Colon (tissue), 2 donors: Measurements from ENCODE around the gene ALG1L2.
"Not testable (repeated sequence)": the region's sequence is repeated elsewhere in the genome, so short reads cannot be mapped to it uniquely, and the experiment has no call there.

ENCODE experiments used
- FAIRE-seq: peaks from 2 replicates; lab custom pipeline; 2012; peaks lifted over from hg19 to GRCh38; lab: Jason Lieb, UNC
- donor health status: control.
- donor health status: control.

ALG1L2 gene, protein sequence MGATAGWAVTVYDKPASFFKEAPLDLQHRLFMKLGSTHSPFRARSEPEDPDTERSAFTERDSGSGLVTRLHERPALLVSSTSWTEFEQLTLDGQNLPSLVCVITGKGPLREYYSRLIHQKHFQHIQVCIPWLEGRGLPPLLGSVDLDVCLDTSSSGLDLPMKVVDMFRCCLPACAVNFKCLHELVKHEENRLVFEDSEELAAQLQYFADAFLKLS

DNA sequence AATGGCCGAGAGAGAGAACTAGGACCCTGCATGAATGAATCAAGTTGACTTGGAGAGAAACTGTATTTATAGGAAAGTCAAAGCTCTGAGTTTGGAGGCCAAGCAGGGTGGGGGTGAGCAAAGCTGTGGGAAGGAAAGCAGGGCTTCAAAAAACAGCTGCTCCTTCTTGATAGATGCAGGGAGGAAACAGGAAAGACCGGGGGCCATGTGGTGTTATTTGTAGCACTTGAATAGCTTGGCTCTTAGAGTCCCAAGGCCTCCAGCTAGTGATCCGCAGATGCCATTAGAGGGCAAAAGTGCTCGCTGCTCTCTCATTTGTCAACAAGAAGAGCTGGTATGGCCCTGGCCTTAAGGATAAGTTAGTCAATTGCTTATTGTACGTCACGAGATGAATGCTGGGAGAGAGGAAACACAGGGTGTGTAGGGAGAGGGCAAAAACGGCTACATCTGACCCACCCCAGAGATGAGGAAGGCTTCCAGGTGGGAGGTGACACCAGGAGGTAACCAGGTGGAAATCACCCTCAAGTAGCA, at the start of gene ALG1L2:
TSS of gene ALG1L2 (plus strand) at position 481 of the 531 bp plus-strand sequence. CDS start 186 bp downstream, outside the sequence.
- no peak for FAIRE-seq

DNA sequence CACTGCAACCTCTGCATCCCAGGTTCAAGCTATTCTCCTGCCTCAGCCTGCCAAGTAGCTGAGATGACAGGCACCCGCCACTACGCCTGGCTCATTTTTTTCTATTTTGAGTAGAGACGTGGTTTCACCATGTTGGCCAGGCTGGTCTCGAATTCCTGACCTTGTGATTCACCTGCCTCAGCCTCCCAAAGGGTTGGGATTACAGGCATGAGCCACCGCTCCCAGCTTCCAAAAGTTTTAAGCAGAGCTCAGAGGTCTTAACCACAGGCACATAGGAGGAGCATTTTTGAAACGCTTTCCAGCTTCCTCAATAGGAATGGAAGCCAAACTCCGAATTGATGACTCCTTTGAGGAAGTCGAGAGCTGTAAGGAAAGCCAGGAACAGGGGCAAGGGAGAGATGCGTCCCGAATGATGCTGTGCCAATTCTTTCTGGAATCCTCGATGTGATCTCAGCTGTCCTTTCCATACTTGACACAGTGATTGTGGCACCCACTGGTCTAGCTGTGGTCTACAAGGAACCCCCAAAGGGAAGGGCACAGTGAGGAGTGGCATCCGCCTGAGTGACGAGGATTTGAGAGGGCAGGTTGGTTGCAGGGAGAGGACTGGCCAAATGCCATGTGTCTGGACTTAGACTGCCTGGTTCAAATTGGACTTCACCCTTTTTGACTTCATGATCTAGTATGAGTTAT, 44.4 kb upstream of the ALG1L2 start:
- FAIRE-seq: not testable (repeated sequence)

DNA sequence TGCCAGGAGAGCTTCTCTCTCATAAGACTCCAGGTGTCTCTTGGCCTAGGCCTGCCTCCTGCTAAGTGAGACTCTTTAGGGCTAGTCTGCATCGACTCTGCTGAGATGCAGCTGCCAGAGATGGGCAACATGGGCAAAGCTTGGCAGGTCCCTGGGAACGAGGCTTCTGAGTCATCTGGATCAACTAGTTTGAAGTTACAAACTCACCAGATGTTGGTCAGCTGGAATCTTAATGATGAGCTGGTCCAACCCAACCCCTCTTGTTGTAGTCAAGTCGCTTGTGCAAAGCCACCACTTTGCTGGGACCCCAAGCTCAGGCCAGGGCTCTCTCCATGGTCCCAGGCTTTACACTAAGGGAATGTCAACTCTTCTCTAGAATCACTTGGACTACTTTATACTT, 38.9 kb upstream of the ALG1L2 start:
- FAIRE-seq: not testable (repeated sequence)

DNA sequence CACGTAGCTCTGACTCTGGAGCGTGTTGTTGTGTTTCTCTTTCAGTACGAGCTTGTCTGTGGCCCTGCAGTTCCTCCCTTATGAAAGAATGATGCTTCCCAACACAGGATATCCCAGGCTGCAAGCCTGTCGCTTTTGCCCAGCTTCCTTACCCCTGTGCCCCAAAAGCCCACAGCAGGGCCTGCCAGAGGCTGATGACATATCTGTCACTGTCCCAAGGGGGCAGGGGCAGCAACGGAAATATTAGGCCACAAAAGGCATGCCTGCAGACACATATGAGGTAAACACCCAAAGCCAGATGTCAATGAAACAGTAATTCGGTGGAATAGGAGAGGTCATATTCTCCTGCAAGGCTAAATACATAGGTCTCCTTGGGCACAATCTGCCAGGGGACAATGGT, 38.0 kb upstream of the ALG1L2 start:
- not testable (repeated sequence) for FAIRE-seq

DNA sequence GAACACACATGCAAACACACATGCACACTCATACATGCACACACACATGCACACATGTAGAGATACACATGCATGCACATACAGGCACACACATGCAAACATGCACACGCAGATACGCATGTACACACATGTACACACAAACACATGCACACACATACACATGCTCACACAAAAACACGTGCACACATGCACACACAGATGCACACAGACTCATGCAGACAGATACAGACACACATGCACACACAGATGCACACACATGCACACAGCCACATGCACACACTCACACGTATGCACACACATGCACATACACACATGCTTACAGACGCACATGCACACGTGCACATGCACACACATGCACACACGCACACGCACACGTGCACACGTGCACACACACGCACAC, 37.3 kb upstream of the ALG1L2 start:
- FAIRE-seq: no peak

DNA sequence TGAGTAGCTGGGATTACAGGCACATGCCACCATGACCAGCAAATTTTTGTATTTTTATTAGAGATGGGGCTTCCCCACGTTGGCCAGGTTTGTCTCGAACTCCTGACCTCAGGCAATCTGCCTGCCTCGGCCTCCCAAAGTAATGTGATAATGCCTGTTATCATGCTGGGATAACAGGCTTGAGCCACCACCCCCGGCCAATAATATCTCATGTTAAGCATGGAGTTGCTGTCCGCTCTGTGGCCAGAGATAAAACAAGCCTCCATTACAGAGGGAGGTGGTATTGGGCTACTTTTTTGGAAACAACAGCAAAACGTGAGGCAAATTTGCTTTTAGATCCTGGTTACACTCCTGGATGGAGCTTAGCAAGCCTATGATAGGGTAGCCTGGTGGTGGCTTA, 32.9 kb upstream of the ALG1L2 start:
- FAIRE-seq: no peak

DNA sequence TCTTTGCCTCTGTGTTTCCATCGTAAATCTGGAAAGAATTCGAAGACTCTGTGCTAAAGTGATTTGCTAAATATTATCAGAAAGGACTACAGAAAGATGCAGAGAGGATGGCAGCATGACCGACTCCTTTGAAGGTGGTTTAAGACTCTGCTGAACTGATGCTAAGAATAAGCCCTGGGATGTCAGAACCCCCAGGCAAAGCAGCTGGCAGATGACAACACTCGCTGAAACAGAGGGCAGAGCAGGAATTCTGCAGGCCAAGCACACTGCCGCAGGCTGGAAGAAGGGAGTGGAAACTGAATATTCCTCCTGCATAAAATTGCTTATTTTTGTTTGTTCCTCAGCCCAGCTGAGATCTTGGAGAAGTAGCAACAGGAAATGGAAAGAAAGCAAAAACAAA, 29.3 kb upstream of the ALG1L2 start:
- not testable (repeated sequence) for FAIRE-seq

DNA sequence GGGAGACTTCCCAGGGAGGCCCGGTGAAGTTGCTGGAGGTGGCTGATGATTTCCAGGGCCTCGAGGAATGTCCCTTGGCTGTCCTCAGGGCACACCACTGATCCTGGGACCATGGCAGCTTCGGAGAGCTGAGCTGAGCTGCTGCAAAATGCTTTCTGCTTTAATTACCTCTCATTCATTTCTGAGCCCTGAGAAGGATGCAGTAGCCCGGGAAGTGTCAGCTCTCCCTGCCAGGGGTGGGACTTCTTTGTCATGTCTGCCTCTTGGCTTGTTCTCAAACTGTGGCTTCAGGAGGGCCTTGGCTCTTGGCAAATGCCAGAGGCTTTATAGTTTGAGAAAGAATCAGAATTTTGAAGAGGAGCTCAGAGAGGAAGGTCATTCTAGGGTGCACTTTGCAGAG, 28.7 kb upstream of the ALG1L2 start:
- FAIRE-seq: not testable (repeated sequence)

DNA sequence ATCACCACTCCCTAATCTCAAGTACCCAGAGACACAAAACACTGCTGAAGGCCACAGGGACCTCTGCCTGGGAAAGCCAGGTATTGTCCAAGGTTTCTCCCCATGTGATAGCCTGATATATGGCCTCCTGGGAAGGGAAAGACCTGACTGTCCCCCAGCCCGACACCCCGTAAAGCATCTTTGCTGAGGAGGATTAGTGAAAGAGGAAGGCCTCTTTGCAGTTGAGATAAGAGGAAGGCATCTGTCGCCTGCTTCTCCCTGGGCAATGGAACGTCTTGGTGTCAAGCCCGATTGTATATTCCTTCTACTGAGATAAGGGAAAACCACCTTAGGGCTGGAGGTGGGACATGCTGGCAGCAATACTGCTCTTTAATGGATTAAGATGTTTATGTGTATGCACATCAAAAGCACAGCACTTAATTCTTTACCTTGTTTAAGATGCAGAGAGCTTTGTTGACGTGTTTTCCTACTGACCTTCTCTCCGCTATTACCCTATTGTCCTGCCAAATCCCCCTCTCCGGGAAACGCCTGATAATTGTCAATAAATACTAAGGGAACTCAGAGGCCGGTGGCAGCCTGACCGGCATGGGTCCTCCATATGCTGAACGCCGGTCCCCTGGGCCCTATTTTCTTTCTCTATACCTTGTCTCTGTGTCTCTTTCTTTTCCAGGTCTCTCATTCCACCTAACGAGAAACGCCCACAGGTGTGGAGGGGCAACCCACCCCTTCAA, 23.9 kb upstream of the ALG1L2 start:
- not testable (repeated sequence) for FAIRE-seq

DNA sequence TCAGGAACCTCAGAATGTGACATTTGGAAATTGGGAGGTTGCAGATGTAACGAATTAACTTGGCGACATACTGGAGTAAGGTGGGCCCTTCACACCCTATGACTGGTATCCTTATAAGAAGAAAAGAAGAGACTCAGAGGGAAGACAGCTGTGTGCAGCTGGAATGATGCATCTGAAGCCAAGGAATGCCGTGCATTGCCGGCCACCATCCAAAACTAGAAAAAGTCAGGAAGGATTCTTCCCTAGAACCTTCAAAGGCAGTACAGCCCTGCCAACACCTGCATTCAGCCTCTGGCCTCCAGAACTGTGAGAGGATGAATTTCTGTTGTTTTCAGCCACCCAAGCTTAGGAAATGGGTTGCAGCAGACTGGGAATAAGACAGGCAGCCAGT, 23.4 kb upstream of the ALG1L2 start:
- FAIRE-seq: not testable (repeated sequence)

DNA sequence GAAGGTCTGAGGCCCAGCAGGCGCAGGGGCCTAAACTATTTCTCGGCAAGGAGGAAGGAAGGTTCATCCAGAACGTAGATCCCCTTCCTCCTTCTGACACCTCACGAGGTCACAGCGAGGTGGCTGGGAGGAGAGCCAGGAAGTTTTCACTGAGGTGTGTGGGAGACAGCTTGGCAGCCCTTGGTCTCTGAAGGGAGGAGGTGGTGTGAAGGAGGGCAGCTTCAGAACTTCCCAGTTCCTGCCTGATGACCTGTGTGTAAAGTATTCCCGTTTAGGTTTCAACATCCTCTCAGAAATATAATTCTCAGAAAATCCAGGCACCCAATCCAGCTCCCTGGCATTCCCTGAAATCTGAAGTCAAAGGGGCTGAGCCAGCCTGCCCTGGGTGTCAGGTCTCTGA, 22.9 kb upstream of the ALG1L2 start:
- not testable (repeated sequence) for FAIRE-seq

DNA sequence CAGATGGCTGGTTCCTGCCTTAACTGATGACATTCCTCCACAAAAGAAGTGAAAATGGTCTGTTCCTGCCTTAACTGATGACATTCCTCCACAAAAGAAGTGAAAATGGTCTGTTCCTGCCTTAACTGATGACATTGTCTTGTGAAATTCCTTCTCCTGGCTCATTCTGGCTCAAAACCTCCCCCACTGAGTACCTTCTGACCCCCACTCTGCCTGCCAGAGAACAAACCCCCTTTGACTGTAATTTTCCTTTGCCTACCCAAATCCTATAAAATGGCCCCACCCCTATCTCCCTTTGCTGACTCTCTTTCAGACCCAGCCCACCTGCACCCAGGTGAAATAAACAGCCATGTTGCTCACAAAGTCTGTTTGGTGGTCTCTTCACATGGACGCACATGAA, 22.5 kb upstream of the ALG1L2 start:
- not testable (repeated sequence) for FAIRE-seq

DNA sequence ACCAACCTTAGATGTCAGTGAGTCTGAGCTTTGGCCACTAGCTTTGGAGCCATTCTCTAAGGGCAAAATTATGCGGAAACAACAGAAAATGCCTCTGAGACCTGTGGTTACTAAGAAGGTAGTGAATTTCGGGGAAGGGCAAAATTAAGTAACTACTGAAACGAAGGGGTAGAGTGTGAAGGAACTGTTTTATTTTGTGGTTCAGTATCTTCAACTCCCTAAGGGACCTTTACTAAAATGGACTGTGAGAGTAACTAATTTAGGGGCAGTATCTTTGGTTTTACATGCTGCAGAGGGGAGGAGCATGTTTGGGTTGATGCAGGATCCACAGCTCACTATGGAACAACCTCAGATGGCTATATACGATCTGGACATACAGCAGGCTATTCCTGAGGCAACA, 8.0 kb upstream of the ALG1L2 start:
- no peak for FAIRE-seq

DNA sequence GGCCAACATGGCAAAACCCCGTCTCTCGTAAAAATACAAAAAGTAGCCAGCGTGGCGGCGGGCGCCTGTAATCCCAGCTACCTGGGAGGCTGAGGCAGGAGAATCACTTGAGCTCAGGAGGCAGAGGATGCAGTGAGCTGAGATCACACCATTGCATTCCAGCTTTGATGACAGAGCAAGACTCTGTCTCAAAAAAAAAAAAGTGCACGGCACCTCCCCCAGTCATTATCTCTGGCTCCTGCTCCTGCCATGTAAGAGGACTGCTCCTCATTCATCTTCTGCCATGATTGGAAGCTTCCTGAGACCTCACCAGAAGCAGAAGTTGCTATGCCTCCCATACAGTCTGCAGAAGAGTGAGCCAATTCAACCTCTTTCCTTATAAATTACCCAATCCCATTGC, 4.0 kb upstream of the ALG1L2 start:
- no peak for FAIRE-seq

DNA sequence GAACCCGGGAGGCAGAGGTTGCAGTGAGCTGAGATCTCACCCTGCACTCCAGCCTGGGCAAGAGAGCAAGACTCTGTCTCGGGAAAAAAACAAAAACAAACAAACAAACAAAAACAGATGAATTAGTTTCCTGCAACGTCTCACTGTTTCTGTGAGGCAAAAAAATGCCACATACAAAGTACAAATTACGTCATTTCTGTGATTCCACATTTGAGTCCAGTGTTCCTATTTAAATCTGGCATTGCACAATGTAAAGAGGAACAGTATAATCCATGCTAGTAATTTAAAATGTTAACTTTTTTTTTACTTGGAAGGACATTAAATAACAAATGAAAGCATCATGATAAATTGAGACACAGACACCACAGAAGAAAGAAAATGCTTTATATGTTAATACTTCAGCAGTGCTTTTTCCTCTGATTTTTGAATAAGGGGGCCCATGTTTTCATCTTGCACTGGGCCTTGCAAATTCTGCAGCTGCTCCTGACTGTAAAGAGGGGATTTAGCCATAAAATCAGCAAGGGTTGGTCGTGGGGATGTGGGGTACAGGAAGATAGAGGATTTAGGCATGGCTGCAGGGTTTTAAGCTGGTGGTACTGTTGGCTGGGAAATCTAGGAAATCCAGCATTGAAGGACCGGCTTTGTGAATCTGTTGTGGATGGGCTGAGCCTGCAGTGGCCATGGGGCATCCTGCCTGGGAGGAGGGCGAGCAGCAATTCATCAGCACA, 1.9 kb downstream of the ALG1L2 start:
- not testable (repeated sequence) for FAIRE-seq

DNA sequence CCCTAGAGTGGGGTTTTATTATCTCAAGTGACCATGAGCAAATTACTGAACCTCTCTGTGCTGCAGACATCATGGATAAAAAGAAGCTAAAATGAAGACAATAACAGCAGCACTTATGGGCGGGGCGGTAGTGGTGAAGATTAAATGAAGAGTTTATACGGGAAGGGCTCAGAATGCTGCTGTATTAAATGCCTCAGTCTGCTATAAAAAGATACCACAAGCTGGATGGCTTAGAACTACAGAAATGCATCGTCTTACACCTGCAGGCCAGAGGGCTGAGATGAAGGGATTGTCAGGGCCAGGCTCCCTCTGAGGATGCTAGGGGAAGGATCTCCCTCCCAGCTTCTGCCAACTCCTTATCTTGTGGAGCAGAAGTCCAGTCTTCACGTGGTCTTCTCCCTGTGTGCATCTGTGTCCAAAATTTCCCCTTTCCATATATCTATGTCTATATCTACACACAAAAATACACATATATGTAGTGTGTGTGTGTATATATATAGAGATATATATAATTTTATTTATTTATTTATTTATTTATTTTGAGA, 2.9 kb downstream of the ALG1L2 start:
- FAIRE-seq: no peak

DNA sequence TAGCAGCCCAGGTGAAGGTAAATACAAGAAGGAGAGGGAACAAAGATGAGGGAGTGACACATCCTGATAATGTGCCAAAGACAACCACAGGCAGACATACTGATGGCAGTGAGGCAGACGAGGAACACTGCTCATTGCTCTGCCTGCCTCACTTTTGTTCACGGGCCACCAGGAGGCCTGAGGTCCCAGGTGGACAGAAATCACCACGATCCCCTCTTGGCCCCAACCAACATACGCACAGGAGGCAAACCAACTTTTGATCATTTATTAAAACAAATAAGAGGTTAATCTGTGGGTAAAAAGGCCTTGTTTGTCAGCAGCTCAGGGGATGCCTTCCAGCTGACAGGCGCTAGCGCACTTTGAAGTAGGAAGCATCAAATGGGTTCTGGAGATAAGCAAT, 4.2 kb downstream of the ALG1L2 start:
- FAIRE-seq: no peak

DNA sequence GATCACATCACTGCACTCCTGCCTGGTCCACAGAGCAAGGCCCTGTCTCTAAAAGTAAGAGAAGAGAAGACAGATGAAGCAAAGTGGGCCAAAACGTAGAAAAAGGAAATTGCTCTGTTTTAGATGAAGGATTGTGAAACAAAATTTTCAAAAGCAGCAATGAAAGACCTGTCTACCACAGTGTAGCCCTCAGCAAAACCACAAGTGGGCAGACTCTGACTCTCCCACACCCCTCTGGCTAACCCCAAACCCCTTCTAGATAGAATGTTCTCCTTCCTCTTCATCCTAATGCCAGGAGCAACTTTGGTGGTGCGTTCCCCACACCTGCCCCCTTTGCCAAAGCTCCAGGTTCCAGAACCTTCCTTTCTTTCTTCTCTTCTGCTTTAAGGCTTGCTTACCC, 5.0 kb downstream of the ALG1L2 start:
- not testable (repeated sequence) for FAIRE-seq

DNA sequence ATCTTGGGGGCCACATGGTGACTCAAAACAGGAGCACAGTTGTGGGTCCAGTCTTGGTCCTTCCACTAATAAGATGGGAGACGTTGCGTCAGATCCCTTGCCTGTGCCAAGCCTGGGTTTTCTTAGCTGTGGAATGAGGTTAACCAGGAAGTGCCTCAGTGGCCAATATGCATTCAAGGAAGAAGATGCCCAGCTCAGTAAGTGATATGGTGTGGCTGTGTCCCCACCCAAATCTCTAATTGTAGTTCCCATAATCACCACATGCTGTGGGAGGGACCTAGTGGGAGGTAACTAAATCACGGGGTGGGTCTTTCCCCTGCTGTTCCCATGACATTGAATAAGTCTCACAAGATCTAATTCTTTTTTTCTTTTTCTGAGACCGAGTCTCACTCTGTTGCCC, 6.4 kb downstream of the ALG1L2 start:
- FAIRE-seq: no peak

DNA sequence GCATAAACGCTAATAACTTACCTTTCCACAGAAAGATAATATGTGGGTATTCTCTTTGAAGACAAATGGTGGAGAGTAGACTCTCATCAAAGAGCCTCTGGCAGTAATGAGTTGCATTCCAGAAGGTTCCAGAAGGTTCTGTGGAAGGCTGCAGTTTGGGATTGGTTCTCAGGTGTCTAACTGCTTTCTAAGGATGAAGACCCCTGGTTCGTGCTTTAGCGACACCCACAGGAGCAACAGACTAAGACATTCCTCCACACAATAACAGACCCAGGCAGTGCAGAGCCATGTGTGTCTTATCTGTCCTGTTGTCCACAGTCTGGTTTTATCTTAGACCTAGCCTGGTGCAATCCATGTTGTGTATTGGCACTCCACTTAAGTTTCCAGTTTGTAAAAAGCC, 9.1 kb downstream of the ALG1L2 start:
- FAIRE-seq: not testable (repeated sequence)

DNA sequence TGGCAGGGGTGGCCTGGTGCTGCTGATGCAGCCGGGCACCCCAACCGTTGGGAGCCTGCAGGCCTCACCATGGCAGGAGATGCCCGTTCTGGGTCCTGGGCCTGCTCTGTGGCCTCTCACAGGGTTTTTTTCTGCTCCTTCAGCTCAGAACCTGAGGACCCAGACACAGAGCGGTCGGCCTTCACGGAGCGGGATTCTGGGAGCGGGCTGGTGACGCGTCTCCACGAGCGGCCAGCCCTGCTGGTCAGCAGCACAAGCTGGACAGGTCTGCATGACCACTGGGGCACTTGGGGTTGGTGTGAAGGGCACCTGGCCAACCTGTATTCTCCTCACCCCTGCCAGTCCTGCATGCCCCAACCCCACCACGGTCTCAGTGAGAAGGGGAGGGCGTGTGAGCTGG, 10.3 kb downstream of the ALG1L2 start:
- no peak for FAIRE-seq
